GM23338 (cell line): Measurements from ENCODE around the gene SELENON. TPM values are rescaled to one million over a fixed set of nuclear protein-coding genes. Genes with fewer than 3 reads are reported as not detected.

Experiments used
- ATAC-seq: fragments of 200-7000 bp; cut with Tn5 transposase; 3 replicates; pipeline ENCODE4 v1.9.1; 2020
- DNase-seq: peaks from one replicate; pipeline ENCODE4 v3.0.0-alpha.2; 2015; ENCODE audit warnings: low spot score
- H2AFZ ChIP-seq: fragments of 200-600 bp; sonication (generic); 2 replicates; pipeline ENCODE4 v1.8.0; 2016; ENCODE audit warnings: antibody characterized with exemption, mild to moderate bottlenecking, moderate library complexity
- H3F3A ChIP-seq: fragments of 200-600 bp; sonication (generic); replicated peaks from 2 replicates; pipeline ENCODE4 v1.8.0; 2017; ENCODE audit warnings: antibody characterized with exemption, mixed run types, low read depth
- H3K27ac ChIP-seq: fragments of 200-600 bp; sonication (generic); 2 replicates; pipeline ENCODE4 v1.6.1; 2016; ENCODE audit warnings: low read depth
- H3K27me3 ChIP-seq: fragments of 200-600 bp; sonication (generic); 2 replicates; pipeline ENCODE4 v1.8.0; 2016; ENCODE audit warnings: mild to moderate bottlenecking, mixed run types, moderate library complexity; ENCODE audit not compliant: insufficient read depth
- H3K36me3 ChIP-seq: fragments of 200-600 bp; sonication (generic); 2 replicates; pipeline ENCODE4 v1.8.0; 2016; ENCODE audit warnings: mild to moderate bottlenecking; ENCODE audit not compliant: insufficient read depth
- H3K4me1 ChIP-seq: fragments of 200-600 bp; sonication (generic); 2 replicates; pipeline ENCODE4 v1.8.0; 2016; ENCODE audit warnings: mild to moderate bottlenecking, moderate library complexity; ENCODE audit not compliant: insufficient read depth
- H3K4me2 ChIP-seq: fragments of 200-600 bp; sonication (generic); 2 replicates; pipeline ENCODE4 v1.7.1; 2017; ENCODE audit warnings: mixed run types
- H3K4me3 ChIP-seq: fragments of 200-600 bp; sonication (generic); 2 replicates; pipeline ENCODE4 v1.6.1; 2016; ENCODE audit warnings: mixed run types
- H3K79me2 ChIP-seq: fragments of 200-600 bp; sonication (generic); replicated peaks from 2 replicates; pipeline ENCODE4 v1.8.0; 2017; ENCODE audit warnings: mild to moderate bottlenecking; ENCODE audit not compliant: insufficient read depth
- H3K9me2 ChIP-seq: fragments of 200-600 bp; sonication (generic); 2 replicates; pipeline ENCODE4 v1.8.0; 2017; ENCODE audit not compliant: insufficient read depth
- H4K20me1 ChIP-seq: fragments of 200-600 bp; sonication (generic); replicated peaks from 2 replicates; pipeline ENCODE4 v1.8.0; 2017; ENCODE audit warnings: mild to moderate bottlenecking; ENCODE audit not compliant: insufficient read depth
- H3K27ac Mint-ChIP-seq: 2 replicates; pipeline ENCODE4 v1.8.0; 2020; ENCODE audit warnings: inconsistent platforms, mild to moderate bottlenecking, moderate library complexity, mixed read lengths
- H3K27me3 Mint-ChIP-seq: 3 replicates; pipeline ENCODE4 v1.8.0; 2022; ENCODE audit warnings: low read depth, mild to moderate bottlenecking, moderate library complexity, mixed read lengths, inconsistent platforms; ENCODE audit not compliant: insufficient read depth, poor library complexity
- H3K36me3 Mint-ChIP-seq: 3 replicates; pipeline ENCODE4 v1.8.0; 2021; ENCODE audit warnings: low read depth, mild to moderate bottlenecking, inconsistent platforms, moderate library complexity, mixed read lengths
- H3K4me1 Mint-ChIP-seq: 3 replicates; pipeline ENCODE4 v1.8.0; 2020; ENCODE audit warnings: mild to moderate bottlenecking, inconsistent platforms, mixed read lengths
- H3K4me3 Mint-ChIP-seq: 3 replicates; pipeline ENCODE4 v1.8.0; 2021; ENCODE audit warnings: moderate library complexity, mild to moderate bottlenecking, inconsistent platforms, mixed read lengths
- H3K9me3 Mint-ChIP-seq: 3 replicates; pipeline ENCODE4 v1.8.0; 2020; ENCODE audit warnings: moderate library complexity, mild to moderate bottlenecking, inconsistent platforms, mixed read lengths
- NANOG ChIP-seq: IDR thresholded peaks from 2 replicates; pipeline ENCODE4 v1.6.1; 2016; ENCODE audit warnings: antibody characterized with exemption, borderline replicate concordance
- ZNF462 ChIP-seq: fragments of 250-450 bp; sonication (Bioruptor Pico); IDR thresholded peaks from 2 replicates; pipeline ENCODE4 v1.5.0; 2020; ENCODE audit warnings: mild to moderate bottlenecking, moderate library complexity
- polyA plus RNA-seq: library from polyadenylated mRNA; unstranded; fragments of >200 nt; fragmentation: Nextera tagmentation; extraction: Ambion mirVana; gene quantifications from 2 replicates; pipeline ENCODE4 v1.2.1, GENCODE V29; 2016
- total RNA-seq: library from RNA; depleted of rRNA; stranded (reverse); fragments of >200 nt; shearing (Covaris generic); gene quantifications from 2 replicates; pipeline ENCODE4 v1.2.3, GENCODE V29; 2014
- TF ChIP-seq, protein P1 (sequence below), 2 experiments: fragments of 200-600 bp in 1 of 2; sonication (generic) in 1 of 2; conservative IDR thresholded peaks; 2 replicates each; pipeline versions ENCODE4 v1.5.1 to v1.6.1; 2016 to 2017; ENCODE audit warnings: antibody characterized with exemption in 2 of 2, low read depth in 2 of 2, mild to moderate bottlenecking in 2 of 2, moderate library complexity in 1 of 2

The SELENON gene
- total and polyA plus RNA-seq, 2 experiments from 2014 or later, result 17.9 to 93.2 TPM

DNA sequence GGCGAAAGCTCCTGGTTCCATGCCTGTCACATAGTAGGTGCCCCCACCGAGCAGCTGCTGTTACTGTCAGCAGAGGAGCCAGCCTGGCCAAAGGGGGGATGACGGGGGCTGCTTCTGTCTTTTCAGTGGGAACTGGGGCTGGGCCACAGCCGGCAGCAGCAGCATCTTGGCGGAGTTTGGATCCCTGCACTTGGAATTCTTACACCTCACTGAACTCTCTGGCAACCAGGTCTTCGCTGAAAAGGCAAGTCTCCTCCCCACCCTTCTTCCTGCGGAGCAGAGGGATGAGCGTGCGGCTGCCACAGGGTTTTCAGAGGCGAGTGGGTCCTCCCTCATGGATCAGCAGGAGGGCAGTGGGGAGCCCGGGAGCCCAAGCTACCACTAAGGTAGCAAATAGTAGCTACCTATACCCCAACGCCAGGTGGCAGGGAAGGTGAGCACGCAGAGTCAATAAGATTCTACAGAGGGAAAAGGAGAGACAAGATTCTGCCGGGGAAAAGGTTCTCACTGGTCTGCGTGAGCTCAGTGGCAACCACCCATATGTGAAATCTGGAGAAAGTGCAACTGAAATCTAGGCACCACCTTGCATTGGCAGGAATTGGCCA lies 41.4 kb upstream of the SELENON start:
- H3K4me2 ChIP-seq, result no peak overlapping the region
- H3K79me2 ChIP-seq, result no peaks in the 10 kb centered on the region
- Mint-ChIP-seq H3K27me3 (peaks cover 10% of the 10 kb centered on the region), H3K36me3 (no peaks in the 10 kb centered on the region), H3K9me3 (no peaks in the 10 kb centered on the region), H3K4me3 (no peak overlapping the region), H3K4me1 (peaks cover 42% of the 10 kb centered on the region), H3K27ac (no peak overlapping the region)
- DNase-seq (peak; percentile 35), ATAC-seq (peak; percentile 20; the same call in 2 of the 3 replicates)
- H3K36me3 ChIP-seq, result no peaks in the 10 kb centered on the region
- no peak overlapping the region for H2AFZ ChIP-seq
- no peaks in the 10 kb centered on the region for H3F3A ChIP-seq
- 0 out of 2 replicates have a peak, but pooled peaks cover 12% of the 10 kb centered on the region for H3K4me1 ChIP-seq
- H3K27ac ChIP-seq, result no peak overlapping the region; the same call in 1 of the 2 replicates
- H3K27me3 ChIP-seq, result no peaks in the 10 kb centered on the region
- H3K9me2 ChIP-seq, result no peaks in the 10 kb centered on the region
- no peak overlapping the region for H3K4me3 ChIP-seq
- TF ChIP-seq, protein P1, sequence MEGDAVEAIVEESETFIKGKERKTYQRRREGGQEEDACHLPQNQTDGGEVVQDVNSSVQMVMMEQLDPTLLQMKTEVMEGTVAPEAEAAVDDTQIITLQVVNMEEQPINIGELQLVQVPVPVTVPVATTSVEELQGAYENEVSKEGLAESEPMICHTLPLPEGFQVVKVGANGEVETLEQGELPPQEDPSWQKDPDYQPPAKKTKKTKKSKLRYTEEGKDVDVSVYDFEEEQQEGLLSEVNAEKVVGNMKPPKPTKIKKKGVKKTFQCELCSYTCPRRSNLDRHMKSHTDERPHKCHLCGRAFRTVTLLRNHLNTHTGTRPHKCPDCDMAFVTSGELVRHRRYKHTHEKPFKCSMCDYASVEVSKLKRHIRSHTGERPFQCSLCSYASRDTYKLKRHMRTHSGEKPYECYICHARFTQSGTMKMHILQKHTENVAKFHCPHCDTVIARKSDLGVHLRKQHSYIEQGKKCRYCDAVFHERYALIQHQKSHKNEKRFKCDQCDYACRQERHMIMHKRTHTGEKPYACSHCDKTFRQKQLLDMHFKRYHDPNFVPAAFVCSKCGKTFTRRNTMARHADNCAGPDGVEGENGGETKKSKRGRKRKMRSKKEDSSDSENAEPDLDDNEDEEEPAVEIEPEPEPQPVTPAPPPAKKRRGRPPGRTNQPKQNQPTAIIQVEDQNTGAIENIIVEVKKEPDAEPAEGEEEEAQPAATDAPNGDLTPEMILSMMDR (conservative IDR thresholded peaks at IDR 0.05; ENCODE audit: low read depth in 2 of 2), result peak in 1 of 2 experiments; percentile 25; a peak in 2 of 4 replicates
- no peak for TF ChIP-seq ZNF462 (CRISPR knock-in tag)
- no peak for TF ChIP-seq NANOG
- no peaks in the 10 kb centered on the region for H4K20me1 ChIP-seq
